Measurements from ENCODE around the gene LCLAT1. TPM values are rescaled to one million over a fixed set of nuclear protein-coding genes. Genes with fewer than 3 reads are reported as not detected.

LCLAT1 gene
- total and polyA plus RNA-seq, 2 donors = 4.5 to 22.8 TPM

DNA sequence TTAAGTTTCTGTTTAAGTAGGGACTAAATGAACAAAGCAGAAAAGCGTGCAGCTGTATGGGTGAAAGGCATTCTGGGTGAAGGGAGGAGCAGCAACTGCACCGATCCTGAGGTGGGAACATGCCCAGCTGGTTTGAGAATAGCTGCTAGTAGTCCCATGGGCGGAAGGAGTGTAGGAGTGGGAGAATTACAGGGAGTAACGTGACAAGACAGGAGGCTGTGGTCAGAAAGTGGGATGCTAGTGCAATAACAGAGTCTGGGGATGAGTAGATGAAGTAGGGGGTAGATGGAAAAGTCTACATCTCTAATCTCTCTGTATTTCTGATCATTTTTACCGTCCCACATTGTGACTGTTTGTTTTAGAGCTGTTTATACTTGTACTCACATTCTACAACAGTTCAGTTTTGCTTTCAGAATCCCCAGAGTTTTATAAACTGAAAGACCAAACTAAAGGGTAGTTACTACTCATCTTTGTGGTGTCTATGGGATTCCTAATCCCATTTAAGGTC lies 118.9 kb downstream of the LCLAT1 start:
- no peaks in the 10 kb centered on the region for H3K36me3 ChIP-seq (ENCODE audit: insufficient read depth)
- H3K4me1 ChIP-seq (ENCODE audit: insufficient read depth) = no peaks in the 10 kb centered on the region
- H3K27ac ChIP-seq (ENCODE audit: low read depth) = peak overlapping the region; percentile 34
- no peak for DNase-seq (ENCODE audit: extremely low spot score)
- no peak overlapping the region for H3K4me3 ChIP-seq (ENCODE audit: low read depth, low read length)
- WGBS = 52% methylated on average over 5 of the region's 5 CpGs

DNA sequence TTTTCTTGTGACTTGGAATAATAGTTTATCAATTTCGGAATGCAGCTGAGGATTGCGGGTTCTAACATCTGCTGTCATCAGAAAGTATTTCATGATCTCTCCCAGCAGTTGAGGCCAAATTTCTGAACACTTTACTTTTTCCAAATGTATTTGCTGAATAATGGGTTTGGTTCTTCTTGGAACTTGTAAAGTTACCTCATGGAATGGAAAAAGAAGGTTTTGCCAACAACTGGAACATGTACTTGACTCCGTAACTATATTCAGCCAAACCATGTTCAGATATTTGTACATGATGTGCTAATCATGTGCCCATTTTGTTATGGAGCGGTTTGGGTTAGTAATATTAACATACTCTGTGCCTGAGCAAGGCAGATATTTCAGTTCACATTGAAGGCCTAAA lies 119.6 kb downstream of the LCLAT1 start:
- DNase-seq (ENCODE audit: extremely low spot score) = no peak
- H3K4me1 ChIP-seq (ENCODE audit: insufficient read depth) = no peaks in the 10 kb centered on the region
- no peak overlapping the region for H3K4me3 ChIP-seq (ENCODE audit: low read depth, low read length)
- H3K36me3 ChIP-seq (ENCODE audit: insufficient read depth) = no peaks in the 10 kb centered on the region
- peak overlapping the region; percentile 34 for H3K27ac ChIP-seq (ENCODE audit: low read depth)
- WGBS = 70% methylated on average over 4 of the region's 4 CpGs

DNA sequence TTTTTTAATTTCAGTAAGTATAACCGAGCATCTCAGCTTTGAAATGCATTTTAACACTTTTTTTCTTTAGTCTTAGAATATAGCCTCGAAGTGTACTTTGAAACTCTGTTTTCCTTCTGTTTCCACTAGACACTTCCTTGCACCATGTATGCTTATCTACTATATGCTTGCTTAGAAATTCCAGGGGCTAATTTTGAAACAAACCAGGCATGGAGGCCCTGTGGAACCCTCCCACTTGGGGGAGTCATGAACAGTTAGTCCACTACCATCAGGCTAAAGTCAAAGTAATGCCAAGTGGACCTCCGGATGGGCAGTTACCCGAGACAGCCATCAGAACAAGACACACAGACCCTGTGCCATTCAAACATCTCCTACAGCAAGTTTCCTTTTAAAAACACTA lies 120.3 kb downstream of the LCLAT1 start:
- WGBS = 90% methylated on average over 4 of the region's 4 CpGs
- Histone ChIP-seq H3K27ac (ENCODE audit: low read depth) (no peak overlapping the region), H3K36me3 (ENCODE audit: insufficient read depth) (no peaks in the 10 kb centered on the region), H3K4me1 (ENCODE audit: insufficient read depth) (no peaks in the 10 kb centered on the region), H3K4me3 (ENCODE audit: low read depth, low read length) (no peak overlapping the region)
- no peak for DNase-seq (ENCODE audit: extremely low spot score)

DNA sequence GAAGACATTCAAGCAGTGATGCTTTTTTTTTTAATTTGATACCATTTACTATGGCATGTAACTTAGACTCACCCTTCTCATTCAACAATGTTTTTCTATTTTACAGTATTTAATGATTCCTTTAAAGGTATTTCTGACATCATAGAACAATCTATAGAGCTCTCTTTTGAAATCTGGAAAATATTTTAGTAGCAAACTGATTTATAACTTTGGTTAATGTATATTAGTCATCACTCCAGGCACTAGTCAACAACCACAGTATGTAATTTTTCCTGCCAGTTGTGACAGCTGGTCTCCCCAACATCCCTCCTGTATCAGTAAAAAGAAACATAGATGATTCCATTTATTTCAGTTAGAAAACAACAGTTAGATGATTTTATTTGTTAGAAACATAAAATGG lies 122.9 kb downstream of the LCLAT1 start:
- no peak for DNase-seq (ENCODE audit: extremely low spot score)
- no peak overlapping the region for H3K4me3 ChIP-seq (ENCODE audit: low read depth, low read length)
- H3K36me3 ChIP-seq (ENCODE audit: insufficient read depth) = no peaks in the 10 kb centered on the region
- no peak overlapping the region for H3K27ac ChIP-seq (ENCODE audit: low read depth)
- H3K4me1 ChIP-seq (ENCODE audit: insufficient read depth) = no peaks in the 10 kb centered on the region

DNA sequence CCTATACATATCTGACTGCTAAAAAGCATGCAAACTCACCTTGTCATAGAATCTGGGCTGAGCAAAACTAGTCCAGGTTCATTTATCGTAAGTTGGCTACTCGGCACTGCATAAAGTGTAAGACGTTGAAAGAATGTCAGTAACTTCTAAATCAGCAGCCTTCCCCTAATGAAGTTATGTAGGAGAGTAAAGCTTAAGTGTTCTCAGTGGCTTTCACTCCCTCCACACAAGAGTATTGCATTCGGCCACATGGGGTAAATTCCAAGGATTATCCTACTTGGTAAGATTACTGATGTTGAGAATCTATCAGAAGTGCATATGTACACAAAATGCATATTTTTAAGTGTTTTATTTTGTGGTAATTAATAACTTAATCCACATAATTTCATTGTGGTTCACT lies 130.1 kb downstream of the LCLAT1 start:
- WGBS = 93% methylated on average over 4 of the region's 4 CpGs
- Histone ChIP-seq H3K4me1 (ENCODE audit: insufficient read depth) (no peaks in the 10 kb centered on the region), H3K4me3 (ENCODE audit: low read depth, low read length) (no peak overlapping the region), H3K27ac (ENCODE audit: low read depth) (no peak overlapping the region), H3K36me3 (ENCODE audit: insufficient read depth) (peaks cover 2% of the 10 kb centered on the region)
- no peak for DNase-seq (ENCODE audit: extremely low spot score)

DNA sequence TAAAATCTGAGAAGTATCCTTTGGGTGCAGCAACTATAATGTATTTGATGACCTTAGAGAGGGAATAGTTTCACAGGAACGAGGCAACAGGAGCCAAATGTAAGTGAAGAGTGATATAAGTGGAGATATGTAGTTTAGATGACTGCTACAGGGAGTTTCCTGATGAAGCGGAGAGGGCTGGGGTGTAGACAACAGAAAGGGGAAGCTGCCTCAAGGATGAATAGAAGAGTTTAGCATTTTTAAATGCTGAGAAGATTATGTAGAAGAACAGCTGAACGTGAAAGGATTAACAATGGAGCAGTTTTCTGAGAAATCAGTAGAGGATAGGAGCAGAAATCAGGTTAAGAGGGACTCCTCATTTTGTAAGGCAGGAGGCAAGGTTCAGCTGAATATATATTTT lies 133.3 kb downstream of the LCLAT1 start:
- WGBS = 83% methylated on average over 3 of the region's 3 CpGs

DNA sequence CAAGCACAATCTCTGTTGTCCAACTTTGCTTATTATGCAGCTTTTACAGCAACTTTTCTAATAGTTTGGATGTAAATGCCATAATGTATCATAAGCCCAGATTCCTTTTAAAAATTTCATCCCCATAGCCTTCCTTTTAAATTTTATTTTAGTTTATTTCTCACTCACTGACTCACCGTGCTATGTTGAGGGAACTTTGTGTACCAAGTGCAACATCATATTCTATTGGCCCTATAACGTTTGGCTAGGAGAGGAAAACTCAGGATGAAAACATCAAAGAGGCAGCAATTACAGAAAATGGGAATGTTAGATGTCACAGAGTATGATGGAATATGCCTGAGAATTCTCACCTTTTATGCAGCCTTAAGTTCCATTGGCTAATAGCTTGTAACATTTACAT lies 135.5 kb downstream of the LCLAT1 start:
- DNase-seq (ENCODE audit: extremely low spot score) = no peak
- Histone ChIP-seq H3K4me3 (ENCODE audit: low read depth, low read length) (no peak overlapping the region), H3K4me1 (ENCODE audit: insufficient read depth) (no peaks in the 10 kb centered on the region), H3K36me3 (ENCODE audit: insufficient read depth) (no peaks in the 10 kb centered on the region), H3K27ac (ENCODE audit: low read depth) (no peak overlapping the region)
- WGBS = 65% methylated on average over 2 of the region's 2 CpGs

More for the DNA sequence above, 133.3 kb downstream of the LCLAT1 start:
- Histone ChIP-seq H3K4me1 (ENCODE audit: insufficient read depth) (no peaks in the 10 kb centered on the region), H3K4me3 (ENCODE audit: low read depth, low read length) (no peak overlapping the region), H3K36me3 (ENCODE audit: insufficient read depth) (peaks cover 2% of the 10 kb centered on the region), H3K27ac (ENCODE audit: low read depth) (no peak overlapping the region)
- no peak for DNase-seq (ENCODE audit: extremely low spot score)

DNA sequence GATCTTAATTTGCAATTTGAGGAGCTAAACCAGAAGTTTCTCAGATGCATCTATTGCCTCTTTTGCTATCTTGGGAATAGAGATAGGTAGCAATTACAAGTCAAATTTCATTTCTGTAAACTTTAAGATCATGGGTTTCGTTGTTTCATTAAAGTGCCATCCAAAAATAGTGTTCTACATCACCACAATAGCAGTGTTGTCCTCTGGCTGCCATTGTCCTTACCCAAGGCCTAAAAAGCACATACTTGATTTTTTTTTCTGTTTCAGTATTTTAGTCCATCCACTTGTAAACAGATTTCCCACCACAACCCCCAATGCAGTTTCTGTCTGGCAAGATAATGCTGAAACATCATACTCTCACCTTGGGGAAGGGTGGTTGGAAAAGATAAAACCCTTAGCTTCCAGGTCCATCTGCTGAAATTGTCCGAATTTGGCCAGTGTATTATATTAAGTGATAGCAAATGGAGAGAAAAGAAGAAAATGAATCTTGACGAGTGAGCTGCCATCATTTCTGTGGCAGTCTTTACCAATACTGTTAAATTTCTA lies 136.2 kb downstream of the LCLAT1 start:
- no peak for DNase-seq (ENCODE audit: extremely low spot score)
- H3K36me3 ChIP-seq (ENCODE audit: insufficient read depth) = no peaks in the 10 kb centered on the region
- no peak overlapping the region for H3K27ac ChIP-seq (ENCODE audit: low read depth)
- H3K4me3 ChIP-seq (ENCODE audit: low read depth, low read length) = no peak overlapping the region
- WGBS = 95% methylated on average over 3 of the region's 3 CpGs
- no peaks in the 10 kb centered on the region for H3K4me1 ChIP-seq (ENCODE audit: insufficient read depth)

DNA sequence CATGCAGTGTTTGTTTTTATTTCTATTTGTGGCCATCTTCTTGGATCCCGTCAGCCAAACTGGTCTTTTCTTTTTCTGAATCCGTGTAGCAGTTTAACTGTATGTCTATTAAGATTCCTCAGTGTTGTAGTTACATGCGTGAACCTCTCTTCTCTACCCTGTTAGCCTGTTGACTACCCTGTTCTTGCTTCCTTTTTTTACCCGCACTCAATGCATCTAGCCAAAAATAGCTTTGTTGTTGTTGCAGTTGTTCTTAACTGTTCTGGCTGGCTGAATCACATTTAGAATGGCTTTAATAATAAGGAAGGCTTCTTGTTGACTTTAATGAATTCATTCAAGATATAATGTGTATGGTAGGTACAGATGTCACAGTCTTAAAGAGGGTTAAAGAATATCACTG lies 137.1 kb downstream of the LCLAT1 start:
- H3K4me3 ChIP-seq (ENCODE audit: low read depth, low read length) = no peak overlapping the region
- 77% methylated on average over 4 of the region's 4 CpGs for WGBS
- H3K27ac ChIP-seq (ENCODE audit: low read depth) = no peak overlapping the region
- no peak for DNase-seq (ENCODE audit: extremely low spot score)
- no peaks in the 10 kb centered on the region for H3K4me1 ChIP-seq (ENCODE audit: insufficient read depth)
- no peaks in the 10 kb centered on the region for H3K36me3 ChIP-seq (ENCODE audit: insufficient read depth)

DNA sequence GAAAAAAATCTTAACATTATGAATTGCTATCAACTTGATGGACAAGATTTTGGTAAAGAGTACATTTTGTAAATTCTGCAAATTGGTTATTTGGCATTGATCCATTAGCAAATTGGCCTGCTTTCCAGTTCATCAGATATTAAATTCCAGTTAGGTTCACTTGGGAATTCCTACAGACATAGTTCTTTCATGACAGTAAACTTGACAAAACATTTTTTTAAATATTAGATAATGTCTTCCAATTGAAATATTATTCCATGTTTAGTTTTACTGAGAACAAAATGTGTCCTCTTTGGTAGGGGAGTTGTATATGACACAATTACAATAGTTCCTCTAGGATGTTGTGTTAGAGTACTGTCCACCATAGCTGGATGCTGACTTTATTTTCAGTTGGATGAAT lies 141.9 kb downstream of the LCLAT1 start:
- no peak overlapping the region for H3K4me3 ChIP-seq (ENCODE audit: low read depth, low read length)
- H3K36me3 ChIP-seq (ENCODE audit: insufficient read depth) = no peaks in the 10 kb centered on the region
- H3K27ac ChIP-seq (ENCODE audit: low read depth) = no peak overlapping the region
- no peaks in the 10 kb centered on the region for H3K4me1 ChIP-seq (ENCODE audit: insufficient read depth)
- no peak for DNase-seq (ENCODE audit: extremely low spot score)

DNA sequence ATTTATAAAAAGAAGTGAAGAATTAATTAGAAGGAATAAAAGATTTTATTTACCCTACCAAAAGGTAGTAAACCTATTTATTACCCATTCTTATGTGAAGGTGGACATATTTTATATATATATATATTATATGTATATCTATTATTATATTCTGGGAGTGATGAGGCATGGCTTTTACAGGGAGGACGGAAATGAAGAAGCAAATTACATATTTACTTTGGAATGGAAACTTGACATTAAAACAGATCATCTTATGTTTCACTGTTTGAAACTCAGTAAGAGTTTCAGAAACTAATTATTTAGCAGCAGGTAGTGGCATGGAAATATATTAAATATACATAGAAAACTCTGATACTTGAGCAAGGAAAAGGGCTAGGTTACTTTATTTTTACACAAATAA lies 143.4 kb downstream of the LCLAT1 start:
- no peak for DNase-seq (ENCODE audit: extremely low spot score)
- Histone ChIP-seq H3K27ac (ENCODE audit: low read depth) (no peak overlapping the region), H3K4me1 (ENCODE audit: insufficient read depth) (no peaks in the 10 kb centered on the region), H3K36me3 (ENCODE audit: insufficient read depth) (no peaks in the 10 kb centered on the region), H3K4me3 (ENCODE audit: low read depth, low read length) (no peak overlapping the region)
- WGBS = 97% methylated on average over 1 of the region's 1 CpG

DNA sequence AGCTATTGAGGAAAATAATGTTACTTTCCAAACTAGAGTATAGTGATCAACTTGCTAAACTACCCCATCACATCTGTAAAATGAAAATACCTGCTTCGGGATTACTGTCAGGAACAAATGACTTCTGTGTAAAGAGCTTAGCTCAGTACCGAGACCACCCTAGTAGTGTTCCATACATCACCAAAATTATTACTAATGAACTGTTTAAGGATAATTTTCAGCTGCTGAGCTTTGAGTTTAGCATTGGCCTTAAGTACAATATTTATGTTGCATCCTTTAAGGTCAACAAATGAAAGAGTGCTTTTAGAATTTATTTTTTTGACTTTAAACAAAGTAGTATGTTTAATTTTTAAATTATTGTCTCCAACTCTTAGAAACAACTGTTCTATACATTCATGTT lies 144.1 kb downstream of the LCLAT1 start:
- 96% methylated on average over 2 of the region's 2 CpGs for WGBS
- no peak for DNase-seq (ENCODE audit: extremely low spot score)
- Histone ChIP-seq H3K27ac (ENCODE audit: low read depth) (no peak overlapping the region), H3K36me3 (ENCODE audit: insufficient read depth) (no peaks in the 10 kb centered on the region), H3K4me1 (ENCODE audit: insufficient read depth) (no peaks in the 10 kb centered on the region), H3K4me3 (ENCODE audit: low read depth, low read length) (no peak overlapping the region)

DNA sequence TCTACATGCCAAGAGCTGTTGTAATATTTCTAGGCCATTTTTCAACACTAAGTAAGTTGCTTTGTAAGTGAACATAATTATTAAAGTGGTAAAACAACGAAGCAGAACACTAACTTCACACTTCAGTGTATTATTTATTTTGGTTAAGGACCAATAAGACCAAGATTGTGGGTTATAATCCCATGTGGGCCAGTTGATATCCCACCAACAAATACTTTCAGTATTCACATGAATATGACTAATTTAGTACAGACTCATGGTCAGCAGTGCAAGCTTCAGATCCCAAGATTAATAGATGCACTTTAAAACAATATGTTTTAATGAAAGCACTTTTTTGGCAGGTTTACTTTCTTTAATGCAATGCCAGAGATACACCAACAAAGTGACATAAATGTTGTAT lies 154.3 kb downstream of the LCLAT1 start:
- no peak overlapping the region for H3K27ac ChIP-seq (ENCODE audit: low read depth)
- no peaks in the 10 kb centered on the region for H3K36me3 ChIP-seq (ENCODE audit: insufficient read depth)
- no peaks in the 10 kb centered on the region for H3K4me1 ChIP-seq (ENCODE audit: insufficient read depth)
- no peak overlapping the region for H3K4me3 ChIP-seq (ENCODE audit: low read depth, low read length)
- WGBS = 81% methylated on average over 1 of the region's 1 CpG
- DNase-seq (ENCODE audit: extremely low spot score) = no peak

DNA sequence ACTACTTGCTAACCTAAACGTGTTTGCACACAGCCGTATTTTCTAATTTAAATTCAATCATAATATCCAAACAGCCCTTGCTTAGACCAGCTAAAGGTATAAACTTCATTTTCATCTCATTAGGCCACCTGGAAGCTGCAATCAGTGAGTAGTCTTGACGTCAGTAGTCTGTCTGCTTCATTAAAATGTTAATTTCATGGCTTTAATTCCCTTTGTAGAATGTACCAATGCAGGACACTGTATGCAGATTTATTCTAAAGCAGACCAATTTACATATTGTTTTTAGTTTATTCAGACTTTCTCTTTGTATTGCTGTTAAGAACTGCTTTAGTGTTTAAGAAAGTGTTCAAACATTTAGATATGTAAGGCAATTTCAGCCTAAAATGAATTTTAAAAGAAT lies 158.2 kb downstream of the LCLAT1 start:
- 83% methylated on average over 3 of the region's 3 CpGs for WGBS
- DNase-seq (ENCODE audit: extremely low spot score) = no peak
- H3K27ac ChIP-seq (ENCODE audit: low read depth) = no peak overlapping the region
- H3K4me3 ChIP-seq (ENCODE audit: low read depth, low read length) = no peak overlapping the region
- H3K36me3 ChIP-seq (ENCODE audit: insufficient read depth) = no peaks in the 10 kb centered on the region
- H3K4me1 ChIP-seq (ENCODE audit: insufficient read depth) = no peaks in the 10 kb centered on the region

DNA sequence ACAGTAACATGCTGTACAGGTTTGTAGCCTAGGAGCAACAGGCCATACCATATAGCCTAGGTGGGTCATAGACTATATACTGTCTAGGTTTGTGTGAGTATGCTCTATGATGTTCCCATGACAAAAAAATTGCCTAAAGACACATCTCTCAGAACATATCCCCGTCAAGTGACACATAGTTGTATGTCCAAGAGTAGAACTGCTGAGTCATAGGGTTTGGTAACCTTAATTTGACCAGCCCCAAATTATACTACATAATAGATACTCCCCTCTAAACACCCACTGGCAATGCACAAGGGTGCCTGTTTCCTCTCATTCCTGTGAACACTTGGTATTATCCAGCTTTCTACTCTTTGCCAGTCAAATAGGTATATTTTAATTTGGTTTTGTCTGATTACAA lies 161.6 kb downstream of the LCLAT1 start:
- WGBS = 92% methylated on average over 1 of the region's 1 CpG
- no peak for DNase-seq (ENCODE audit: extremely low spot score)
- H3K4me3 ChIP-seq (ENCODE audit: low read depth, low read length) = no peak overlapping the region

More for the DNA sequence above, 161.6 kb downstream of the LCLAT1 start:
- Histone ChIP-seq H3K4me1 (ENCODE audit: insufficient read depth) (no peaks in the 10 kb centered on the region), H3K27ac (ENCODE audit: low read depth) (no peak overlapping the region), H3K36me3 (ENCODE audit: insufficient read depth) (no peaks in the 10 kb centered on the region)

Measured in urinary bladder (tissue), 4 donors.